H1 (cell line): Measurements from ENCODE around the gene GULP1. TPM values are rescaled to one million over a fixed set of nuclear protein-coding genes. Genes with fewer than 3 reads are reported as not detected.
"Not testable (repeated sequence)": the region's sequence is repeated elsewhere in the genome, so short reads cannot be mapped to it uniquely, and the experiment has no call there.

ENCODE experiments used
- CTCF ChIA-PET: fragments of 300-600 bp; sonication (Branson Sonifier 250); formaldehyde crosslinking; loops from one replicate; lab custom pipeline; 2021; ENCODE audit not compliant: partially characterized antibody; lab: Charles Lee
- POLR2A ChIA-PET: fragments of 300-600 bp; sonication (Branson Sonifier 250); formaldehyde crosslinking; loops from one replicate; lab custom pipeline; 2021; ENCODE audit warnings: inconsistent platforms; ENCODE audit not compliant: partially characterized antibody; lab: Charles Lee
- DNase-seq, 2 experiments: peaks; one replicate each; pipeline versions ENCODE4 v3.0.0 to v3.0.0-alpha.2; 2010 to 2022; ENCODE audit warnings: low spot score in 2 of 2, low read depth in 1 of 2, mixed read lengths in 1 of 2
- FAIRE-seq: peaks from 2 replicates; lab custom pipeline; 2011; peaks lifted over from hg19 to GRCh38; lab: Jason Lieb, UNC
- H2AFZ ChIP-seq: 2 replicates; pipeline ENCODE4 v1.8.1; 2012; ENCODE audit warnings: low read length, inconsistent platforms
- H2AK5ac ChIP-seq: 2 replicates; pipeline ENCODE4 v1.6.1; 2013; ENCODE audit warnings: low read depth, low read length
- H2BK120ac ChIP-seq: replicated peaks from 2 replicates; pipeline ENCODE3; 2013; ENCODE audit warnings: low read depth, low read length, inconsistent platforms
- H2BK12ac ChIP-seq: 2 replicates; pipeline ENCODE4 v1.6.1; 2013; ENCODE audit warnings: low read depth, low read length
- H2BK15ac ChIP-seq: 2 replicates; pipeline ENCODE4 v1.6.1; 2013; ENCODE audit warnings: low read length
- H2BK20ac ChIP-seq: 2 replicates; pipeline ENCODE4 v1.6.1; 2013; ENCODE audit warnings: low read length
- H2BK5ac ChIP-seq: 2 replicates; pipeline ENCODE4 v1.6.1; 2013; ENCODE audit warnings: low read depth, low read length
- H3K14ac ChIP-seq: 2 replicates; pipeline ENCODE4 v1.6.1; 2013; ENCODE audit warnings: inconsistent platforms; ENCODE audit not compliant: insufficient read length
- H3K18ac ChIP-seq: 2 replicates; pipeline ENCODE4 v1.6.1; 2013; ENCODE audit warnings: low read length; ENCODE audit errors: extremely low read depth
- H3K23ac ChIP-seq: 2 replicates; pipeline ENCODE4 v1.6.1; 2013; ENCODE audit warnings: inconsistent platforms; ENCODE audit not compliant: insufficient read length
- H3K23me2 ChIP-seq: 2 replicates; pipeline ENCODE4 v1.6.1; 2013; ENCODE audit warnings: low read depth, low read length
- H3K27ac ChIP-seq: 2 replicates; pipeline ENCODE4 v1.6.1; 2011; ENCODE audit warnings: low read depth, low read length, inconsistent platforms
- H3K27me3 ChIP-seq, 4 experiments: replicated peaks in 1 of 4; 1 replicate in 1 of 4; 2 replicates in 3 of 4; pipeline versions ENCODE4 v1.6.1 to v1.8.1; 2011 to 2013; ENCODE audit warnings: low read length in 3 of 4, mild to moderate bottlenecking in 3 of 4, inconsistent platforms in 2 of 4, mixed read lengths in 2 of 4, moderate library complexity in 1 of 4; ENCODE audit not compliant: control insufficient read depth in 3 of 4, insufficient read depth in 3 of 4; ENCODE audit errors: extremely low read depth in 1 of 4
- H3K36me3 ChIP-seq, 4 experiments: 2 replicates each; pipeline versions ENCODE4 v1.6.1 to v1.8.1; 2011 to 2013; ENCODE audit warnings: mild to moderate bottlenecking in 4 of 4, low read length in 3 of 4, moderate library complexity in 2 of 4, control low read depth in 1 of 4, inconsistent platforms in 1 of 4; ENCODE audit not compliant: insufficient read depth in 4 of 4, control insufficient read depth in 2 of 4
- H3K4ac ChIP-seq: replicated peaks from 2 replicates; pipeline ENCODE3; 2013; ENCODE audit warnings: low read length, low read depth, mixed read lengths, inconsistent platforms; ENCODE audit not compliant: insufficient read length
- H3K4me1 ChIP-seq, 4 experiments: replicated peaks in 1 of 4; 1 replicate in 1 of 4; 2 replicates in 3 of 4; pipeline versions ENCODE4 v1.6.1 to v1.8.1; 2011 to 2013; ENCODE audit warnings: low read length in 3 of 4, inconsistent platforms in 2 of 4, mixed read lengths in 1 of 4; ENCODE audit not compliant: insufficient read depth in 4 of 4, control insufficient read depth in 3 of 4
- H3K4me2 ChIP-seq, 2 experiments: 2 replicates each; pipeline versions ENCODE4 v1.6.1 to v1.8.1; 2011 to 2013; ENCODE audit warnings: low read depth in 2 of 2, low read length in 2 of 2, control low read depth in 1 of 2, inconsistent platforms in 1 of 2, mild to moderate bottlenecking in 1 of 2; ENCODE audit not compliant: insufficient read depth in 1 of 2
- H3K4me3 ChIP-seq, 4 experiments: fragments of 200-600, 300-600 bp in 1 of 4; sonication (generic), shearing (Covaris generic), sonication (Bioruptor Twin) in 1 of 4; 2 replicates each; pipeline versions ENCODE4 v1.5.1 to v1.8.1; 2011 to 2016; ENCODE audit warnings: low read length in 4 of 4, low read depth in 3 of 4, control low read depth in 2 of 4, inconsistent platforms in 2 of 4, mild to moderate bottlenecking in 2 of 4, mixed read lengths in 1 of 4, moderate library complexity in 1 of 4; ENCODE audit not compliant: insufficient read depth in 2 of 4; ENCODE audit errors: extremely low read depth in 1 of 4
- H3K56ac ChIP-seq: replicated peaks from 2 replicates; pipeline ENCODE3; 2013; ENCODE audit warnings: low read depth, mild to moderate bottlenecking, mixed read lengths, low read length, inconsistent platforms; ENCODE audit not compliant: insufficient read length
- H3K79me1 ChIP-seq: 2 replicates; pipeline ENCODE4 v1.6.1; 2013; ENCODE audit warnings: low read depth, low read length, control low read depth
- H3K79me2 ChIP-seq, 2 experiments: 2 replicates each; pipeline versions ENCODE4 v1.6.1 to v1.8.1; 2012 to 2013; ENCODE audit warnings: low read length in 2 of 2, mild to moderate bottlenecking in 2 of 2, inconsistent platforms in 1 of 2; ENCODE audit not compliant: insufficient read depth in 2 of 2, control insufficient read depth in 1 of 2
- H3K9ac ChIP-seq, 4 experiments: replicated peaks in 1 of 4; 1 replicate in 1 of 4; 2 replicates in 3 of 4; pipeline versions ENCODE4 v1.6.1 to v1.8.1; 2011 to 2013; ENCODE audit warnings: low read depth in 3 of 4, low read length in 3 of 4, control low read depth in 2 of 4, mild to moderate bottlenecking in 2 of 4, moderate library complexity in 2 of 4, inconsistent platforms in 1 of 4; ENCODE audit errors: extremely low read depth in 1 of 4
- H3K9me3 ChIP-seq, 2 experiments: 2 replicates each; pipeline versions ENCODE4 v1.6.1 to v1.8.1; 2012 to 2013; ENCODE audit warnings: mild to moderate bottlenecking in 2 of 2, moderate library complexity in 2 of 2, control low read depth in 1 of 2, inconsistent platforms in 1 of 2, low read depth in 1 of 2, low read length in 1 of 2, mixed read lengths in 1 of 2; ENCODE audit not compliant: insufficient read depth in 2 of 2
- H4K20me1 ChIP-seq, 2 experiments: replicated peaks in 1 of 2; 2 replicates each; pipeline versions ENCODE3 to v1.8.1; 2011 to 2013; ENCODE audit warnings: inconsistent platforms in 2 of 2, low read length in 2 of 2, mild to moderate bottlenecking in 1 of 2; ENCODE audit not compliant: insufficient read depth in 2 of 2, control insufficient read depth in 1 of 2
- H4K5ac ChIP-seq: 2 replicates; pipeline ENCODE4 v1.6.1; 2013; ENCODE audit warnings: low read length, low read depth, mixed read lengths, inconsistent platforms; ENCODE audit not compliant: insufficient read length
- H4K8ac ChIP-seq: 2 replicates; pipeline ENCODE4 v1.8.0; 2013; ENCODE audit warnings: mild to moderate bottlenecking, moderate library complexity, low read length, inconsistent platforms; ENCODE audit not compliant: insufficient read depth; ENCODE audit errors: extremely low read depth
- H4K91ac ChIP-seq: replicated peaks from 2 replicates; pipeline ENCODE3; 2013; ENCODE audit warnings: low read length, mixed read lengths, inconsistent platforms; ENCODE audit not compliant: insufficient read length
- WGBS, 2 experiments: shearing (Covaris generic) in 1 of 2; methylation state at CpG; one replicate each; pipeline versions ENCODE4 v1.1.6 to v1.1.7; 2013 to 2015; ENCODE audit warnings: low lambda C conversion rate in 2 of 2, mixed read lengths in 2 of 2, inconsistent platforms in 1 of 2, low coverage in 1 of 2, missing lambda C conversion rate in 1 of 2; ENCODE audit not compliant: insufficient replicate concordance in 2 of 2, insufficient coverage in 1 of 2, insufficient read length in 1 of 2; ENCODE audit errors: extremely low coverage in 1 of 2, missing lambda C conversion rate in 1 of 2; 5-methylcytosine and 5-hydroxymethylcytosine counted together
- polyA plus RNA-seq, 7 experiments: library from polyadenylated mRNA; depleted of rRNA in 3 of 7; stranded (reverse) in 5 of 7; unstranded in 2 of 7; fragments of >200 nt in 5 of 7; fragments of 200-250 nt in 2 of 7; gene quantifications; 1 replicate in 5 of 7; 2 replicates in 1 of 7; 4 replicates in 1 of 7; pipeline versions ENCODE4 v1.2.1 to v1.2.3, GENCODE V29; 2011 to 2013; ENCODE audit warnings: missing spikeins in 2 of 7, mixed read lengths in 2 of 7
- total RNA-seq: library from RNA; stranded (reverse); fragmentation: NEBNext Ultra II Directional; extraction: Animal tissue kit (Norgen Biotek cat#: 25700); gene quantifications from 2 replicates; pipeline ENCODE4 v1.2.1, GENCODE V29; 2021

GULP1 gene
- total and polyA plus RNA-seq, 2 of the 8 experiments (the other 6 are each of a cell fraction or from before 2014, with no cell fraction given): 69.7 to 139 TPM

DNA sequence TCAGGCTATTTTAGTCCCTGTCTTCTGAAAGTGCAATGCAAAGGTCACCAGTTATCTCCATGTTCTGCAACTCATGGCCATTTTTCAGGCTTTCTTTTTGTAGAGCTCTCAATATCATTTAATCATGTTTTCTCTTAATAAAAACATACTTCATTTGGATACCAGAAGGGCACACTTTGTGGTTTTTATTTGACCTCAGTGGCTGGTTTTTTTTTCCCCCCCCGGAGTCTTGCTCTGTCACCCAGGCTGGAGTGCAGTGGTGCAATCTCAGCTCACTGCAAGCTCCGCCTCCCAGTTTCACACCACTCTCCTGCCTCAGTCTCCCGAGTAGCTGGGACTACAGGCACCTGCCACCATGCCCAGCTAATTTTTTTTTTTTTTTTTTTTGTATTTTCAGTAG, 174.4 kb downstream of the GULP1 start:
- not testable (repeated sequence) for H4K8ac ChIP-seq, H3K14ac ChIP-seq, H4K91ac ChIP-seq, H2AFZ ChIP-seq, H3K4me2 ChIP-seq, H3K9ac ChIP-seq, H2BK20ac ChIP-seq, H3K23ac ChIP-seq, FAIRE-seq, H3K79me1 ChIP-seq, H3K27me3 ChIP-seq, H3K4ac ChIP-seq, H4K5ac ChIP-seq, H3K56ac ChIP-seq, H3K4me3 ChIP-seq, H3K36me3 ChIP-seq, H2BK12ac ChIP-seq, H4K20me1 ChIP-seq, H3K4me1 ChIP-seq, H2AK5ac ChIP-seq, H2BK120ac ChIP-seq, DNase-seq, H3K18ac ChIP-seq, H3K9me3 ChIP-seq, H3K23me2 ChIP-seq, H2BK5ac ChIP-seq, H2BK15ac ChIP-seq, H3K27ac ChIP-seq
- CTCF ChIA-PET: interaction anchor here (0.6 to 1.1 kb wide), 3 partner anchors 57 to 113 kb away, joined by 3 read pairs; no protein-coding TSS in a partner anchor
- WGBS, 2 experiments: 96% methylated on average over 2 of the region's 3 CpGs; no CpG with 5 or more reads in 1 of the 2 experiments
- H3K79me2 ChIP-seq: peaks cover 10 to 98% of the 10 kb centered on the region in 2 experiments; a peak in 3 of 4 replicates
- POLR2A ChIA-PET: interaction anchor here (1.0 kb wide), 1 partner anchor 10 kb away, joined by 4 read pairs; no protein-coding TSS in a partner anchor
